Measurements from ENCODE around the gene SCAMP2.
"Not testable (repeated sequence)": the region's sequence is repeated elsewhere in the genome, so short reads cannot be mapped to it uniquely, and the experiment has no call there.

The SCAMP2 gene

GRCh38 chr15:74873036-74873755 is at the start of gene SCAMP2:
SCAMP2 (minus strand) TSS chr15:74873365; CDS start chr15:74873255, 110 bp downstream.
- peak; percentile 90 for DNase-seq

GRCh38 chr15:74920456-74920855 is 47.3 kb upstream of the SCAMP2 start:
- DNase-seq = no peak

GRCh38 chr15:74917676-74918075 is 44.5 kb upstream of the SCAMP2 start:
- DNase-seq = no peak

- not testable (repeated sequence) for DNase-seq
Observed at GRCh38 chr15:74913799-74914198, 40.6 kb upstream of the SCAMP2 start.

- DNase-seq = no peak
Observed at GRCh38 chr15:74913041-74913440, 39.9 kb upstream of the SCAMP2 start.

GRCh38 chr15:74908635-74909034 is 35.5 kb upstream of the SCAMP2 start:
- DNase-seq = no peak

- peak; percentile 5 for DNase-seq
Observed at GRCh38 chr15:74907163-74907870, 34.2 kb upstream of the SCAMP2 start.

GRCh38 chr15:74906450-74907162 is 33.4 kb upstream of the SCAMP2 start, which contains the start of gene FAM219B:
FAM219B (minus strand) TSS chr15:74906851; CDS start chr15:74906800, 51 bp downstream.
- peak; percentile 73 for DNase-seq

- peak; percentile 7 for DNase-seq
Observed at GRCh38 chr15:74906067-74906449, 32.9 kb upstream of the SCAMP2 start.

GRCh38 chr15:74904190-74904805 is 31.1 kb upstream of the SCAMP2 start:
- no peak for DNase-seq

- no peak for DNase-seq
Observed at GRCh38 chr15:74903676-74904075, 30.5 kb upstream of the SCAMP2 start.

- no peak for DNase-seq
Observed at GRCh38 chr15:74902295-74903075, 29.3 kb upstream of the SCAMP2 start.

- peak; percentile 70 for DNase-seq
Observed at GRCh38 chr15:74901612-74902063, 28.5 kb upstream of the SCAMP2 start.

GRCh38 chr15:74897300-74897701 is 24.1 kb upstream of the SCAMP2 start:
- DNase-seq = no peak

GRCh38 chr15:74896316-74896715 is 23.2 kb upstream of the SCAMP2 start:
- no peak for DNase-seq

- no peak for DNase-seq
Observed at GRCh38 chr15:74895830-74896229, 22.7 kb upstream of the SCAMP2 start.

GRCh38 chr15:74894383-74894782 is 21.2 kb upstream of the SCAMP2 start:
- not testable (repeated sequence) for DNase-seq

GRCh38 chr15:74893627-74894026 is 20.5 kb upstream of the SCAMP2 start:
- peak; percentile 82 for DNase-seq

GRCh38 chr15:74892931-74893330 is 19.8 kb upstream of the SCAMP2 start:
- no peak for DNase-seq

GRCh38 chr15:74892313-74892712 is 19.1 kb upstream of the SCAMP2 start:
- DNase-seq = no peak

GRCh38 chr15:74891469-74891868 is 18.3 kb upstream of the SCAMP2 start:
- DNase-seq = no peak

- DNase-seq = no peak
Observed at GRCh38 chr15:74890665-74890960, 17.4 kb upstream of the SCAMP2 start.
